C4-2B (cell line): ENCODE measurements around the gene BPIFB6.

Experiments used
- ZFX ChIP-seq: fragments of 450-650 bp; IDR thresholded peaks from 2 replicates; pipeline ENCODE4 v1.6.1; 2017
- TF ChIP-seq, protein P1 (sequence below): fragments of 450-650 bp; conservative IDR thresholded peaks from 2 replicates; pipeline ENCODE4 v1.5.1; 2017; ENCODE audit warnings: mild to moderate bottlenecking

DNA sequence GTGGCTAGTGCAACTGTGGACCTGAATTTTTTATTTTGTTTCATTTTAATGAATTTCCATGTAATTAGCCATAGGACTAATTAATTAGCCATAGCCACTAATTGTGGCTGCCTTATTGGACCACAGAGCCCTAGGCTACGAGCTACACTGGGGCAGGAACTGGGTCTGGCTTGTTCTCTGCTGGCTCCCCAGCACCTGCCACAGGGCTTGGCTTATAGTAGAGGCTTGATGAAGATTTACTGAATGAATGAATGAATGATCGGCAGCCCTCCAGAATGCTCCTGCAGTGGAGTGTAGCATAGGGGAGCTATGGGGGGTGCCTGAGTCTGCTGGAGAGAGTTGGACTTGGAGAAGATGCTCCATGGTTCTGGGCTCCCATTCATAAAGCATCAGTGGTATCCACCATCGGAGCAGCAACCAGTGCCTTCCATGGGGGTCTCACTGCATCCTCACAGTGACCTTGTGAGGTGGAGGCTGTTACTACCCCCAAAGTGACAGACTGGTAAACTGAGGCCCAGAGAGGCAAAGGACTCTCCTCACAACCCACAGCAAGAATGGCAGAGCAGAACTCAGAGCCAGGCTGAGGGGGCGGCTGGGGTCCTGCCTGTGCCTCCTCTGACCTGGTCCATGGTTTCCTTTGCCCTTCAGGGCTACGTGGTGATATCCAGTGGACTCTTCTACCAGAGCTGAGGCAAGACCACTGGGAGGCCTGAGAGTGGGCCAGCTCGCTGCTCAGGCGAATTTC is 8.6 kb upstream of the BPIFB6 start:
- TF ChIP-seq, protein P1, sequence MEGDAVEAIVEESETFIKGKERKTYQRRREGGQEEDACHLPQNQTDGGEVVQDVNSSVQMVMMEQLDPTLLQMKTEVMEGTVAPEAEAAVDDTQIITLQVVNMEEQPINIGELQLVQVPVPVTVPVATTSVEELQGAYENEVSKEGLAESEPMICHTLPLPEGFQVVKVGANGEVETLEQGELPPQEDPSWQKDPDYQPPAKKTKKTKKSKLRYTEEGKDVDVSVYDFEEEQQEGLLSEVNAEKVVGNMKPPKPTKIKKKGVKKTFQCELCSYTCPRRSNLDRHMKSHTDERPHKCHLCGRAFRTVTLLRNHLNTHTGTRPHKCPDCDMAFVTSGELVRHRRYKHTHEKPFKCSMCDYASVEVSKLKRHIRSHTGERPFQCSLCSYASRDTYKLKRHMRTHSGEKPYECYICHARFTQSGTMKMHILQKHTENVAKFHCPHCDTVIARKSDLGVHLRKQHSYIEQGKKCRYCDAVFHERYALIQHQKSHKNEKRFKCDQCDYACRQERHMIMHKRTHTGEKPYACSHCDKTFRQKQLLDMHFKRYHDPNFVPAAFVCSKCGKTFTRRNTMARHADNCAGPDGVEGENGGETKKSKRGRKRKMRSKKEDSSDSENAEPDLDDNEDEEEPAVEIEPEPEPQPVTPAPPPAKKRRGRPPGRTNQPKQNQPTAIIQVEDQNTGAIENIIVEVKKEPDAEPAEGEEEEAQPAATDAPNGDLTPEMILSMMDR: no peak
- TF ChIP-seq ZFX: no peak
